ENCODE results near the gene PRKN. TPM values are rescaled to one million over a fixed set of nuclear protein-coding genes. Genes with fewer than 3 reads are reported as not detected.

Gene PRKN
- total and polyA plus RNA-seq, 2 experiments from 2014 or later = 0.10 to 0.84 TPM

GRCh38 chr6:161564952-161565351 is 1162.6 kb downstream of the PRKN start:
- H3K79me2 ChIP-seq (replicated peaks; ENCODE audit: insufficient read depth) = no peaks in the 10 kb centered on the region
- peaks cover 10% of the 10 kb centered on the region; the same call in 1 of the 2 replicates for H3K9me2 ChIP-seq (ENCODE audit: insufficient read depth)
- no peak for ATAC-seq
- H3K27ac ChIP-seq (ENCODE audit: low read depth) = no peak overlapping the region
- H3K27ac Mint-ChIP-seq = no peak overlapping the region
- H3K4me1 ChIP-seq (ENCODE audit: insufficient read depth) = no peaks in the 10 kb centered on the region
- peaks cover 2% of the 10 kb centered on the region for H3K27me3 Mint-ChIP-seq (ENCODE audit: insufficient read depth, low read depth, poor library complexity)
- H3K4me2 ChIP-seq = no peak overlapping the region
- no peaks in the 10 kb centered on the region for H3F3A ChIP-seq (replicated peaks; ENCODE audit: low read depth)
- no peak overlapping the region for H3K4me3 ChIP-seq
- no peaks in the 10 kb centered on the region for H3K36me3 ChIP-seq (ENCODE audit: insufficient read depth)
- H3K36me3 Mint-ChIP-seq (ENCODE audit: low read depth) = no peaks in the 10 kb centered on the region
- H3K4me3 Mint-ChIP-seq = no peak overlapping the region
- H3K4me1 Mint-ChIP-seq = no peaks in the 10 kb centered on the region
- no peaks in the 10 kb centered on the region for H3K27me3 ChIP-seq (ENCODE audit: insufficient read depth)
- no peak for TF ChIP-seq ZNF462 (CRISPR knock-in tag; IDR thresholded peaks at IDR 0.05)
- no peak for TF ChIP-seq NANOG (IDR thresholded peaks at IDR 0.05; ENCODE audit: borderline replicate concordance)
- TF ChIP-seq CTCF (conservative IDR thresholded peaks at IDR 0.05; ENCODE audit: low read depth in 2 of 2) = no peak
- no peak for TF ChIP-seq EZH2phosphoT487 (IDR thresholded peaks at IDR 0.05; ENCODE audit: unreplicated experiment)
- no peak for TF ChIP-seq POLR2AphosphoS5 (IDR thresholded peaks at IDR 0.05; ENCODE audit: low read depth)
- no peak for TF ChIP-seq EZH2 (IDR thresholded peaks at IDR 0.05; ENCODE audit: low read depth, unreplicated experiment)
- no peak for TF ChIP-seq ZNF114 (CRISPR knock-in tag; IDR thresholded peaks at IDR 0.05)
- no peak for TF ChIP-seq REST (IDR thresholded peaks at IDR 0.05; ENCODE audit: unreplicated experiment)
- TF ChIP-seq ZNF331 (CRISPR knock-in tag; IDR thresholded peaks at IDR 0.05; ENCODE audit: low read depth) = no peak
- no peak for TF ChIP-seq JUNB (IDR thresholded peaks at IDR 0.05; ENCODE audit: unreplicated experiment)
- TF ChIP-seq STAT1 (IDR thresholded peaks at IDR 0.05; ENCODE audit: unreplicated experiment) = no peak
- TF ChIP-seq ETS1 (IDR thresholded peaks at IDR 0.05) = no peak
- no peak for TF ChIP-seq CREB1 (CRISPR knock-in tag; IDR thresholded peaks at IDR 0.05; ENCODE audit: low read depth)
- no peaks in the 10 kb centered on the region for H4K20me1 ChIP-seq (replicated peaks; ENCODE audit: insufficient read depth)
- no peaks in the 10 kb centered on the region for H3K9me3 Mint-ChIP-seq
- DNase-seq (ENCODE audit: low spot score) = no peak
- no peak overlapping the region for H2AFZ ChIP-seq

Data from GM23338 (cell line).